Embryonic facial prominence (tissue), 1 donor: ENCODE data around the gene ERGIC1.
"Not testable (repeated sequence)": the region's sequence is repeated elsewhere in the genome, so short reads cannot be mapped to it uniquely, and the experiment has no call there.

ENCODE experiments used
- DNase-seq: peaks from one replicate; pipeline ENCODE4 v3.0.0-alpha.2; 2016; ENCODE audit errors: extremely low spot score

The ERGIC1 gene

DNA sequence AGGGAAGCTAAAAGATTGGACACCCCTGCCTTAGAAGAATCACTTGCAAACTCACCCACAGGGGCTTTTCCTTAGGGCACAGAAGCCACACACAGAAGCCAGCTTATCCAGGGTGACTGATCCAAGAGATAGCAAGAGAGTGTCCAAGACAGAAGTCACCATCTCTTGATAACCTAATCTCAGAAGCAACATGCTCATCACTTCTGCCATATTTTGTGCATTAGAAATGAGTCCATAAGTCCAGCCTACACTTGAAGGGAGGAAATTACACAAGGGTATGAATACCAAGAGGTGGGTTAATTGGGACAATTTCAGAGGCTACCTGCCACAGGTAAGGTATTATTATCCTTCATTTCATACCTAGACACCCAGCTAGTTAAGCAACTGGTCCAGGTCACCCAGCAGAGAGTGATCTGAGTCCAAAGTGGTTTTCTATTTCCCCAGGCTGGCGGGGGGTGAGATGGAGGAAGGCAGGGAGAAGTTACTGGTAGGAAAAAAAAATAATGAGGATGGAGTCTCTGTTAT lies 3.7 kb upstream of the ERGIC1 start:
- no peak for DNase-seq

- DNase-seq: no peak
Observed at GRCh38 chr5:172830876-172831662, 3.0 kb upstream of the ERGIC1 start.

GRCh38 chr5:172832383-172833315 lies 1.4 kb upstream of the ERGIC1 start:
- no peak for DNase-seq

GRCh38 chr5:172833372-172833685 lies 722 bp upstream of the ERGIC1 start:
- DNase-seq: no peak

GRCh38 chr5:172834415-172835289 lies 601 bp downstream of the ERGIC1 start:
- DNase-seq: peak; percentile 29

- no peak for DNase-seq
Observed at GRCh38 chr5:172835290-172835993, 1.4 kb downstream of the ERGIC1 start.

DNA sequence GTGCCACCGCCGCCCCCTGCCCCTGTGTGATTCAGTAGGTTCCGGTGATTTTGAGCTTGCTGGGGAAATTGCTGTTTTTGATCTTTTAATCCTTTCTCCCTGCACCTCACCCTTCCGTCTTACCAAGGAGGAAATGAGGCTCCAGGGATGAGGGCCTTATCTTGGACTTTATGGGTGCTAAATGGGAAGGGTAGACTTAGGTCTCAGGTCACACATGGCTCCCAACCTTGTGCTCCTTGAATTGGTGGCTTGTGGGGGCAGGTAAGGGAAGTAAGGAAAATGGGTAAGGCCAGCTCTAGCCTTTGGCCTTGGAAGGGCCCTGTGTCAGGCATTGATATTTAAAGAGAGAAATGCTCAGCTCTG lies 1.9 kb downstream of the ERGIC1 start:
- no peak for DNase-seq

GRCh38 chr5:172837640-172838039 lies 3.6 kb downstream of the ERGIC1 start:
- no peak for DNase-seq

GRCh38 chr5:172838151-172838875 lies 4.3 kb downstream of the ERGIC1 start:
- no peak for DNase-seq

GRCh38 chr5:172839669-172840431 lies 5.8 kb downstream of the ERGIC1 start:
- no peak for DNase-seq

DNA sequence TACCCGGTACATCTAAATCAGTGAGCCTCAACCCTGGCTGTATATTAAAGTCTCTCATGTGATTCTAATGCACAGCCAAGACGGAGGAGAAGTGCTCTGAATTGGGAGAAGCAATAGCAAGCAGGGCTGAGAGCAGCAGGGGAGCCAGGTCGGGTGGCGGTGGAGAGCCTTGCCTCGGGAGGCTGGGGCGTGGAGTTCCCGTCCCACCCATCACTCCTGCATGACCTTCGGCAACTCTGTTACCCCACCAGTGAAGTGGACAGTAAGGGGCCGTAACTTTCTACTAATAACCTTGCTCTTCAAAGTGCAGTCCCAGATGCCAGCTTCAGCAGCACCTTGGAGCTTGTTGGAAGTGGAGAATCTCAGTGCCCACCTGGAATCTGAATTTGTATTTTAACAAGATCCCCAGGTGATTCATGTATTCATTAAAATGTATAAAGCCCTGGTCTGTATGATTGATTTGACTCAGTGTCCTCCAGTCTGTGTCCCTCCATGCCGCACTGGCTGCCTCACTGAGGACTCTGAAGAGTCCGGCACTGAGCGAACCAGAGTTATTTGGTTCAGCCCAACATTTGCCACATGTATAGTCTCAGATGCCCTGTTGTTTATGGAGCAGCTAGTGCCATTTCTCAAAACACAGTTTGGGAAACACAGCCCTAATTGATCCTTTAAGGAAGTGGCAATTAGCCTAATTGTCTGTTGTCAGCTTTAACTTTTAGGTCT lies 6.5 kb downstream of the ERGIC1 start:
- no peak for DNase-seq

DNA sequence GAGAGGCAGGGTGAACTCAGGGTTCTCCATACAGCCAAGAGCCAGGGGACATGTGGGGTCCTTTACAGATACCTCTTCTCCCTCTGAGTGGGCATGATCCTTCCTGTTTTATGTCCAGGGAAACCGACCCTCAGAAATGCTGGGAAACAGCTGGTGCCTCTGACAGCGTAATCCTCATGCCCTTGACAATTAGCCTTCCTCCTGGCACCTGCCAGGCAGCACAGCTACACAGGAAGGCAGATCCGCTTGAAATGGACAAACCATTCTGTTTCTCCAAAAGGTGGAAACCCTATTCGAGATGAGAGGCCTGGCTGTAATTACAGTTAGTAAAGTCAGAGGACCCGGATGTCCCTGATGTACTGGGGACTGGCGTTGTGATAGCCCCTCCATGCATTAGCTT lies 7.2 kb downstream of the ERGIC1 start:
- DNase-seq: no peak

- DNase-seq: no peak
Observed at GRCh38 chr5:172843825-172844576, 9.9 kb downstream of the ERGIC1 start.

GRCh38 chr5:172844577-172844838 lies 10.5 kb downstream of the ERGIC1 start:
- DNase-seq: no peak

GRCh38 chr5:172845154-172845553 lies 11.1 kb downstream of the ERGIC1 start:
- DNase-seq: no peak

DNA sequence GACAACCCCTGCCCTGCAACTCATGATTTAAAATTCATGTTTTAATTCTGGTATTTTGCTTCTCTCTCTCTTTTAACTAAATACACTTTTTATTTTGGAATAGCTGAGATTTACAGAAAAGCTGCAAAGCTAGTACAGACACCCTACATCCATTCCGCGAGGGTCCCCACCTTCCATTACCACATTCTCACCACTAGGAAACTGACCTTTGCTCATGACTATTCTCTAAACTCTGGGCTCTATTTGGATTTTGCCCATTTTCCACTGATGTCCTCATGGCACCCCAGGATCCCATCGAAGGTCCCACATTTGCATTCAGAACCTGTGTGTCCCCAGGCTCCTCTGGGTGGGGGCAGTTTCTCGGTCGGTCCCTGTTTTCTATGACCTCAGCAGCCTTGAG lies 11.5 kb downstream of the ERGIC1 start:
- no peak for DNase-seq

GRCh38 chr5:172846249-172846648 lies 12.2 kb downstream of the ERGIC1 start:
- DNase-seq: no peak

GRCh38 chr5:172846677-172847076 lies 12.6 kb downstream of the ERGIC1 start:
- DNase-seq: no peak

GRCh38 chr5:172847584-172847983 lies 13.5 kb downstream of the ERGIC1 start:
- DNase-seq: not testable (repeated sequence)
